Loucy (cell line): ENCODE data around the gene FALEC.

Experiments used
- H2AFZ ChIP-seq: fragments of 200-600 bp; sonication (generic); 2 replicates; pipeline ENCODE4 v1.6.0; 2016; ENCODE audit warnings: antibody characterized with exemption, mild to moderate bottlenecking, low read length, moderate library complexity
- H3F3A ChIP-seq: fragments of 200-600 bp; 2 replicates; pipeline ENCODE4 v1.6.0; 2016; ENCODE audit warnings: antibody characterized with exemption, low read depth, mild to moderate bottlenecking
- H3K27me3 ChIP-seq: fragments of 200-600 bp; sonication (generic); 2 replicates; pipeline ENCODE4 v1.6.1; 2014; ENCODE audit warnings: low read length, mild to moderate bottlenecking; ENCODE audit not compliant: insufficient read depth, poor library complexity, severe bottlenecking
- H3K36me3 ChIP-seq: fragments of 200-600 bp; sonication (generic); 2 replicates; pipeline ENCODE4 v1.6.1; 2016; ENCODE audit warnings: low read length; ENCODE audit not compliant: insufficient read depth
- H3K4me1 ChIP-seq: fragments of 200-600 bp; sonication (generic); 2 replicates; pipeline ENCODE4 v1.5.1; 2014; ENCODE audit warnings: low read length, mild to moderate bottlenecking; ENCODE audit not compliant: insufficient read depth, poor library complexity, severe bottlenecking
- H3K4me2 ChIP-seq: fragments of 200-600 bp; sonication (generic); 2 replicates; pipeline ENCODE4 v1.6.0; 2014; ENCODE audit warnings: antibody characterized with exemption, low read length, low read depth, mild to moderate bottlenecking; ENCODE audit not compliant: poor library complexity, severe bottlenecking
- H3K4me3 ChIP-seq: fragments of 200-600 bp; sonication (generic); 2 replicates; pipeline ENCODE4 v1.5.1; 2014; ENCODE audit warnings: low read length, mild to moderate bottlenecking, mixed read lengths; ENCODE audit not compliant: poor library complexity, severe bottlenecking
- H3K79me2 ChIP-seq: fragments of 200-600 bp; sonication (generic); 2 replicates; pipeline ENCODE4 v1.6.1; 2014; ENCODE audit warnings: low read length; ENCODE audit not compliant: insufficient read depth
- H3K9ac ChIP-seq: fragments of 200-600 bp; sonication (generic); 2 replicates; pipeline ENCODE4 v1.6.0; 2014; ENCODE audit warnings: mild to moderate bottlenecking, low read depth, low read length, moderate library complexity; ENCODE audit not compliant: poor library complexity, severe bottlenecking
- H3K9me2 ChIP-seq: fragments of 200-600 bp; sonication (generic); replicated peaks from 2 replicates; pipeline ENCODE4 v1.6.1; 2016; ENCODE audit warnings: low read depth, low read length, mixed read lengths
- H3K9me3 ChIP-seq: fragments of 200-600 bp; sonication (generic); 2 replicates; pipeline ENCODE4 v1.6.1; 2014; ENCODE audit warnings: mild to moderate bottlenecking, antibody characterized with exemption, low read length, low read depth; ENCODE audit not compliant: insufficient read depth
- H4K20me1 ChIP-seq: fragments of 200-600 bp; sonication (generic); 2 replicates; pipeline ENCODE4 v1.6.0; 2014; ENCODE audit warnings: antibody characterized with exemption, low read length, mild to moderate bottlenecking; ENCODE audit not compliant: insufficient read depth, poor library complexity, severe bottlenecking
- CTCF ChIP-seq: fragments of 200-600 bp; sonication (generic); conservative IDR thresholded peaks from 2 replicates; pipeline ENCODE4 v1.5.1; 2014; ENCODE audit warnings: mild to moderate bottlenecking, antibody characterized with exemption, low read length
- EZH2phosphoT487 ChIP-seq: fragments of 200-600 bp; IDR thresholded peaks from 2 replicates; pipeline ENCODE4 v1.6.1; 2018; ENCODE audit warnings: antibody characterized with exemption, mild to moderate bottlenecking, moderate library complexity, borderline replicate concordance

Gene FALEC

GRCh38 chr1:150479927-150480352, 35.6 kb upstream of the FALEC start:
- Histone ChIP-seq H3K36me3 (no peaks in the 10 kb centered on the region), H3K4me1 (no peaks in the 10 kb centered on the region), H4K20me1 (no peaks in the 10 kb centered on the region), H3K4me2 (no peak overlapping the region), H3K4me3 (no peak overlapping the region), H3K9me3 (no peaks in the 10 kb centered on the region), H3K9me2 (no peaks in the 10 kb centered on the region), H3K27me3 (no peaks in the 10 kb centered on the region), H2AFZ (no peak overlapping the region), H3F3A (no peaks in the 10 kb centered on the region; the same call in 1 of the 2 replicates), H3K9ac (no peak overlapping the region), H3K79me2 (no peaks in the 10 kb centered on the region)
- TF ChIP-seq CTCF (no peak), EZH2phosphoT487 (no peak)

- no peak overlapping the region for H3K4me2 ChIP-seq
- H3K9me3 ChIP-seq, result no peaks in the 10 kb centered on the region
- no peaks in the 10 kb centered on the region for H3K9me2 ChIP-seq
- H2AFZ ChIP-seq, result 0 out of 2 replicates have a peak overlapping the region, but pooled peaks have one; percentile 26
- no peaks in the 10 kb centered on the region for H4K20me1 ChIP-seq
- H3K27me3 ChIP-seq, result no peaks in the 10 kb centered on the region
- H3F3A ChIP-seq, result no peaks in the 10 kb centered on the region
- H3K4me1 ChIP-seq, result peaks cover 10% of the 10 kb centered on the region
- no peaks in the 10 kb centered on the region for H3K36me3 ChIP-seq
- no peak overlapping the region for H3K9ac ChIP-seq
- no peak overlapping the region for H3K4me3 ChIP-seq
- peaks cover 18% of the 10 kb centered on the region for H3K79me2 ChIP-seq
- no peak for TF ChIP-seq CTCF
- TF ChIP-seq EZH2phosphoT487, result no peak
Observed at GRCh38 chr1:150484431-150484830, 31.1 kb upstream of the FALEC start.

- Histone ChIP-seq H3K4me1 (peaks cover 10% of the 10 kb centered on the region), H4K20me1 (no peaks in the 10 kb centered on the region), H3K4me3 (no peak overlapping the region), H2AFZ (peak overlapping the region; percentile 26; the same call in 1 of the 2 replicates), H3K9me2 (no peaks in the 10 kb centered on the region), H3K36me3 (no peaks in the 10 kb centered on the region), H3F3A (no peaks in the 10 kb centered on the region), H3K27me3 (no peaks in the 10 kb centered on the region), H3K9me3 (no peaks in the 10 kb centered on the region), H3K79me2 (peaks cover 18% of the 10 kb centered on the region), H3K9ac (no peak overlapping the region), H3K4me2 (no peak overlapping the region)
- TF ChIP-seq CTCF, result peak; percentile 26
- TF ChIP-seq EZH2phosphoT487, result no peak
Observed at GRCh38 chr1:150484861-150485260, 30.7 kb upstream of the FALEC start.
